B cell (primary cell): ENCODE data around the gene PKIG. TPM values are rescaled to one million over a fixed set of nuclear protein-coding genes. Genes with fewer than 3 reads are reported as not detected.

ENCODE experiments used
- ATAC-seq: fragments of 200-7000 bp; cut with Tn5 transposase; one replicate; pipeline ENCODE4 v1.10.0; 2021; ENCODE audit warnings: low read depth, mild to moderate bottlenecking, moderate number of reproducible peaks, moderate library complexity
- CTCF ChIA-PET: fragments of 350-600 bp; sonication (Branson Sonifier 250); formaldehyde crosslinking; loops from one replicate; lab custom pipeline; 2021; ENCODE audit warnings: antibody characterized with exemption, inconsistent platforms; lab: Charles Lee
- POLR2A ChIA-PET: fragments of 350-600 bp; sonication (Branson Sonifier 250); formaldehyde crosslinking; loops from one replicate; lab custom pipeline; 2021; ENCODE audit warnings: antibody characterized with exemption; lab: Charles Lee
- DNase-seq: peaks from one replicate; pipeline ENCODE4 v3.0.0; 2013
- H2AFZ ChIP-seq: 2 replicates; pipeline ENCODE4 v1.6.1; 2012; ENCODE audit warnings: mild to moderate bottlenecking, low read depth, low read length; ENCODE audit not compliant: insufficient read depth, poor library complexity, severe bottlenecking
- H3K27ac ChIP-seq, 2 donors: 1 replicate in 1 of 2; 2 replicates in 1 of 2; pipeline ENCODE4 v1.5.1; 2012 to 2013; ENCODE audit warnings: low read length in 2 of 2, mild to moderate bottlenecking in 2 of 2, moderate library complexity in 1 of 2
- H3K27me3 ChIP-seq, 4 experiments: fragments of 200-600 bp in 1 of 4; sonication (generic) in 1 of 4; replicated peaks in 1 of 4; 1 replicate in 2 of 4; 2 replicates in 2 of 4; pipeline versions ENCODE4 v1.6.1 to v1.7.0; 2013 to 2016; ENCODE audit warnings: low read length in 3 of 4, mild to moderate bottlenecking in 2 of 4, mixed read lengths in 1 of 4, moderate library complexity in 1 of 4; ENCODE audit not compliant: insufficient read depth in 4 of 4, control insufficient read depth in 3 of 4; ENCODE audit errors: control extremely low read depth in 1 of 4
- H3K36me3 ChIP-seq, 2 experiments: replicated peaks in 1 of 2; 1 replicate in 1 of 2; 2 replicates in 1 of 2; pipeline versions ENCODE4 v1.6.1 to v1.7.1; 2013; ENCODE audit warnings: low read length in 1 of 2; ENCODE audit not compliant: insufficient read depth in 2 of 2, control insufficient read depth in 1 of 2; ENCODE audit errors: control extremely low read depth in 1 of 2, extremely low read depth in 1 of 2
- H3K4me1 ChIP-seq, 2 donors: fragments of 200-600 bp in 1 of 2; sonication (generic) in 1 of 2; 1 replicate in 1 of 2; 2 replicates in 1 of 2; pipeline versions ENCODE4 v1.5.1 to v1.6.1; 2013 to 2017; ENCODE audit warnings: low read length in 2 of 2; ENCODE audit not compliant: control insufficient read depth in 2 of 2, insufficient read depth in 2 of 2
- H3K4me2 ChIP-seq: replicated peaks from 2 replicates; pipeline ENCODE3; 2012; ENCODE audit warnings: mild to moderate bottlenecking, low read depth, low read length; ENCODE audit not compliant: poor library complexity, severe bottlenecking
- H3K4me3 ChIP-seq, 5 experiments: fragments of 200-600 bp in 1 of 5; sonication (generic) in 1 of 5; 1 replicate in 3 of 5; 2 replicates in 2 of 5; pipeline versions ENCODE4 v1.5.1 to v1.7.0; 2011 to 2016; ENCODE audit warnings: low read length in 4 of 5, mild to moderate bottlenecking in 4 of 5, low read depth in 2 of 5, control low read depth in 1 of 5, moderate library complexity in 1 of 5; ENCODE audit not compliant: insufficient read depth in 1 of 5; ENCODE audit errors: control extremely low read depth in 1 of 5, extremely low read depth in 1 of 5
- H3K79me2 ChIP-seq: fragments of 200-600 bp; sonication (generic); one replicate; pipeline ENCODE4 v1.6.0; 2016; ENCODE audit warnings: low read length; ENCODE audit not compliant: control insufficient read depth, insufficient read depth
- H3K9ac ChIP-seq: fragments of 200-600 bp; sonication (generic); 2 replicates; pipeline ENCODE4 v1.6.1; 2017; ENCODE audit warnings: mild to moderate bottlenecking, low read length, moderate library complexity
- H3K9me3 ChIP-seq, 3 donors: one replicate each; pipeline versions ENCODE4 v1.6.1 to v1.7.1; 2013; ENCODE audit warnings: low read length in 2 of 3; ENCODE audit not compliant: control insufficient read depth in 2 of 3, insufficient read depth in 1 of 3; ENCODE audit errors: control extremely low read depth in 1 of 3
- H4K20me1 ChIP-seq: 2 replicates; pipeline ENCODE4 v1.6.0; 2012; ENCODE audit warnings: mild to moderate bottlenecking, low read length; ENCODE audit not compliant: insufficient read depth, control insufficient read depth, poor library complexity, severe bottlenecking
- H3K27ac Mint-ChIP-seq: one replicate; pipeline ENCODE4 v1.8.0; 2021; ENCODE audit warnings: mixed read lengths
- H3K27me3 Mint-ChIP-seq: one replicate; pipeline ENCODE4 v1.8.0; 2021; ENCODE audit warnings: mixed read lengths
- H3K4me1 Mint-ChIP-seq: one replicate; pipeline ENCODE4 v1.8.0; 2021; ENCODE audit warnings: mixed read lengths
- H3K4me3 Mint-ChIP-seq: one replicate; pipeline ENCODE4 v1.8.0; 2021; ENCODE audit warnings: mixed read lengths
- H3K9me3 Mint-ChIP-seq: one replicate; pipeline ENCODE4 v1.8.0; 2022; ENCODE audit warnings: mixed read lengths; ENCODE audit not compliant: insufficient read depth
- CTCF ChIP-seq: fragments of 200-600 bp; IDR thresholded peaks from one replicate; pipeline ENCODE4 v1.8.0; 2022; ENCODE audit warnings: antibody characterized with exemption, mild to moderate bottlenecking
- EZH2 ChIP-seq: IDR thresholded peaks from 2 replicates; pipeline ENCODE4 v1.6.1; 2012; ENCODE audit warnings: borderline replicate concordance, low read depth, mild to moderate bottlenecking, moderate library complexity, low read length; ENCODE audit not compliant: insufficient read depth, poor library complexity, severe bottlenecking
- WGBS: methylation state at CpG from one replicate; pipeline ENCODE4 v1.1.5; 2013; ENCODE audit warnings: missing lambda C conversion rate; ENCODE audit not compliant: insufficient coverage; 5-methylcytosine and 5-hydroxymethylcytosine counted together
- intact Hi-C: fragments of 100-400 bp; cut with micrococcal nuclease; formaldehyde crosslinking; loops from one replicate; pipeline ENCODE4 v1.10.0; 2022
- polyA plus RNA-seq: library from polyadenylated mRNA; depleted of rRNA; stranded (reverse); fragments of >200 nt; gene quantifications from 2 replicates; pipeline ENCODE4 v1.2.3, GENCODE V29; 2012
- total RNA-seq, 2 donors: library from RNA; stranded (reverse); fragments of 120-200 nt in 1 of 2; gene quantifications; 1 replicate in 1 of 2; 2 replicates in 1 of 2; pipeline versions ENCODE4 v1.2.3 to v1.2.4, GENCODE V29; 2013 to 2022

PKIG gene
- total and polyA plus RNA-seq, 2 donors (not counting 1 experiment from before 2014, with no cell fraction given) = 128 to 168 TPM

GRCh38 chr20:44552050-44552449 is 30.3 kb upstream of the PKIG start:
- no peak overlapping the region for H3K4me2 ChIP-seq
- no peaks in the 10 kb centered on the region for H3K9me3 Mint-ChIP-seq
- TF ChIP-seq EZH2 (no peak), CTCF (no peak)
- H3K36me3 ChIP-seq = no peaks in the 10 kb centered on the region
- H3K9ac ChIP-seq = no peak overlapping the region
- 100% methylated on average over 2 of the region's 4 CpGs for WGBS
- H3K27ac ChIP-seq = no peak overlapping the region
- DNase-seq (no peak), ATAC-seq (no peak)
- no peak overlapping the region for H2AFZ ChIP-seq
- H3K4me1 Mint-ChIP-seq = no peaks in the 10 kb centered on the region
- intact Hi-C loops = no loop called here
- no peaks in the 10 kb centered on the region for H3K4me1 ChIP-seq
- ChIA-PET POLR2A (no interaction called here), CTCF (no interaction called here)
- no peaks in the 10 kb centered on the region for H3K27me3 ChIP-seq
- no peak overlapping the region for H3K4me3 Mint-ChIP-seq
- no peaks in the 10 kb centered on the region for H4K20me1 ChIP-seq
- H3K9me3 ChIP-seq = no peaks in the 10 kb centered on the region
- no peaks in the 10 kb centered on the region for H3K79me2 ChIP-seq
- H3K4me3 ChIP-seq = no peak overlapping the region
- peaks cover 5% of the 10 kb centered on the region for H3K27me3 Mint-ChIP-seq
- H3K27ac Mint-ChIP-seq = no peak overlapping the region

- Mint-ChIP-seq H3K27ac (no peak overlapping the region), H3K4me1 (no peaks in the 10 kb centered on the region), H3K9me3 (no peaks in the 10 kb centered on the region), H3K4me3 (no peak overlapping the region), H3K27me3 (peaks cover under 1% of the 10 kb centered on the region)
- H3K27ac ChIP-seq = no peak overlapping the region
- no peak for ATAC-seq
- POLR2A ChIA-PET = no interaction called here
- WGBS = 100% methylated on average over 1 of the region's 3 CpGs
- H3K9me3 ChIP-seq = no peaks in the 10 kb centered on the region
- no peak overlapping the region for H2AFZ ChIP-seq
- CTCF ChIA-PET = interaction anchor here (0.8 kb wide), 1 partner anchor 58 kb away, joined by 3 read pairs; no protein-coding TSS in a partner anchor
- no peaks in the 10 kb centered on the region for H3K27me3 ChIP-seq
- no peaks in the 10 kb centered on the region for H3K36me3 ChIP-seq
- H3K4me3 ChIP-seq = no peak overlapping the region
- H3K79me2 ChIP-seq = no peaks in the 10 kb centered on the region
- H3K9ac ChIP-seq = no peak overlapping the region
- TF ChIP-seq EZH2 = no peak
- no peak for TF ChIP-seq CTCF
- intact Hi-C loops = no loop called here
- no peak overlapping the region for H3K4me2 ChIP-seq
- no peaks in the 10 kb centered on the region for H3K4me1 ChIP-seq
- H4K20me1 ChIP-seq = no peaks in the 10 kb centered on the region
- no peak for DNase-seq
Observed at GRCh38 chr20:44552568-44552949, 29.8 kb upstream of the PKIG start.
